Stimulated activated naive CD8-positive, alpha-beta T cell treated with anti-CD3 and anti-CD28 coated beads, Interleukin-15, Interleukin-2, amounts not matched to agents 100 ng/mL and 50 ng/mL, for 24 hours (primary cell): Measurements from ENCODE around the gene HDDC2.
A peak's percentile ranks its signal among the peaks of the same experiment; 100 is the strongest.

ENCODE experiments used
- H3K27ac Mint-ChIP-seq: one replicate; pipeline ENCODE4 v1.8.0; 2021; ENCODE audit warnings: mild to moderate bottlenecking, mixed read lengths
- H3K27me3 Mint-ChIP-seq: one replicate; pipeline ENCODE4 v1.8.0; 2021; ENCODE audit warnings: mixed read lengths
- H3K36me3 Mint-ChIP-seq: one replicate; pipeline ENCODE4 v1.8.0; 2021; ENCODE audit warnings: low read depth, mixed read lengths
- H3K4me1 Mint-ChIP-seq: one replicate; pipeline ENCODE4 v1.8.0; 2021; ENCODE audit warnings: low read depth, mixed read lengths
- H3K4me3 Mint-ChIP-seq: one replicate; pipeline ENCODE4 v1.8.0; 2021; ENCODE audit warnings: mild to moderate bottlenecking, mixed read lengths
- H3K9me3 Mint-ChIP-seq: one replicate; pipeline ENCODE4 v1.8.0; 2021; ENCODE audit warnings: mixed read lengths

The HDDC2 gene

GRCh38 chr6:125314009-125314581, 12.3 kb upstream of the HDDC2 start:
- no peaks in the 10 kb centered on the region for H3K9me3 Mint-ChIP-seq

DNA sequence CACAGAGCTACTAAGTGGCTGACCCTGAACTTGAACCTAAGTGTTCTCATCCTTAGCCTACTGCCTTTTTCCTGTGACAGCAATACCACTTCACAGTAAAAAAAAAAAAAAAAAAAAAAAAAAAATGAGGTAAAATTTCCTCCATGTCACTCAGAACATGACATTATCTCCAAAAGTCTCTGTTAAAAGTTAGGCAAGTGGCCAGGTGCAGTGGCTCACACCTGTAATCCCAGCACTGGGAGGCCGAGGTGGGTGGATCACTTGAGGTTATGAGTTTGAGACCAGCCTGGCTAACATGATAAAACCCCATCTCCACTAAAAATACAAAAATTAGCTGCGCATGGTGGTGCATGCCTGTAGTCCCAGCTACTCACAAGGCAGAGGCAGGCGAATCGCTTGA, 11.2 kb upstream of the HDDC2 start:
- H3K4me1 Mint-ChIP-seq, result peaks cover 10% of the 10 kb centered on the region
- H3K4me3 Mint-ChIP-seq, result no peak overlapping the region
- no peaks in the 10 kb centered on the region for H3K36me3 Mint-ChIP-seq
- H3K27ac Mint-ChIP-seq, result no peak overlapping the region
- peaks cover 18% of the 10 kb centered on the region for H3K27me3 Mint-ChIP-seq
- no peaks in the 10 kb centered on the region for H3K9me3 Mint-ChIP-seq

More at GRCh38 chr6:125314009-125314581, 12.3 kb upstream of the HDDC2 start:
- Mint-ChIP-seq H3K27ac (no peak overlapping the region), H3K4me1 (peaks cover 3% of the 10 kb centered on the region), H3K4me3 (no peak overlapping the region), H3K36me3 (no peaks in the 10 kb centered on the region), H3K27me3 (peaks cover 13% of the 10 kb centered on the region)

GRCh38 chr6:125312478-125312877, 10.7 kb upstream of the HDDC2 start:
- Mint-ChIP-seq H3K4me1 (peaks cover 15% of the 10 kb centered on the region), H3K36me3 (no peaks in the 10 kb centered on the region), H3K27me3 (peaks cover 21% of the 10 kb centered on the region), H3K4me3 (no peak overlapping the region), H3K27ac (no peak overlapping the region), H3K9me3 (no peaks in the 10 kb centered on the region)

DNA sequence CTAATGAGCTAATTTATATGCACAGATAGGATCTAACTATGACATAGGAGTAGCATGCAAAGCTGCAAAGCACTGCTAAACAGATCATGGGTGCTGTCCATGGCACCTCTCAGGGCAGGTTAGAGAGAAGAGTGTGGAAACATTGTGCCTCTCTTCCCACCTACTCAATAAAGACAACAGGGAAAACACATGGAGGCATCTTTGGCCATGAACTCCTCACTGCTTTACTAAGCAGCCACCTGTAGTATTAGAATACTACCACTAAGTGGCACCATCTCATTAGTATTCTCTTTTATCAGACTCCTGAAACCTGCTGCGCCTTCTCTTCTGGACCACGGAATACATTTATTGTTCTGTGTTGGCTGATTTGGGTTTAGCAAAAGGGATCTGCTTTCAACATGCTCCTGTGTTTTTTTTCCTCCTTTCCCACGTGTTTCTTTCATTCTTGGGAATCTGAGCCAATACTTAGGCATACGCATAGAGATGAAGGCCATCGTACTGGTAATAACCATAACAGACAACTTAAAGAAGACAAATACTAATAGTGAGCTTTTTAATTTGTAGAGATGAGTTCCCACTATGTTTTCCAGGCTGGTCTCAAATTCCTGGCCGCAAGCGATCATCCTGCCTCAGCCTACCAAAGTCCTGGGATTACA, 9.4 kb upstream of the HDDC2 start:
- Mint-ChIP-seq H3K4me1 (peaks cover 16% of the 10 kb centered on the region), H3K4me3 (no peak overlapping the region), H3K36me3 (no peaks in the 10 kb centered on the region), H3K9me3 (no peaks in the 10 kb centered on the region), H3K27me3 (peaks cover 19% of the 10 kb centered on the region), H3K27ac (no peak overlapping the region)

- peaks cover 29% of the 10 kb centered on the region for H3K27me3 Mint-ChIP-seq
- H3K4me1 Mint-ChIP-seq, result peaks cover 23% of the 10 kb centered on the region
- no peak overlapping the region for H3K27ac Mint-ChIP-seq
- H3K4me3 Mint-ChIP-seq, result no peak overlapping the region
- no peaks in the 10 kb centered on the region for H3K36me3 Mint-ChIP-seq
- H3K9me3 Mint-ChIP-seq, result no peaks in the 10 kb centered on the region
Measured at GRCh38 chr6:125307964-125308615, 6.3 kb upstream of the HDDC2 start.

- Mint-ChIP-seq H3K4me1 (peaks cover 31% of the 10 kb centered on the region), H3K27me3 (peaks cover 25% of the 10 kb centered on the region), H3K9me3 (peaks cover 4% of the 10 kb centered on the region), H3K27ac (no peak overlapping the region), H3K4me3 (no peak overlapping the region), H3K36me3 (no peaks in the 10 kb centered on the region)
Measured at GRCh38 chr6:125307150-125307838, 5.5 kb upstream of the HDDC2 start.

GRCh38 chr6:125306756-125307149, 5.0 kb upstream of the HDDC2 start:
- H3K4me3 Mint-ChIP-seq, result no peak overlapping the region
- peaks cover 6% of the 10 kb centered on the region for H3K9me3 Mint-ChIP-seq
- no peaks in the 10 kb centered on the region for H3K36me3 Mint-ChIP-seq
- H3K27ac Mint-ChIP-seq, result no peak overlapping the region
- peaks cover 33% of the 10 kb centered on the region for H3K4me1 Mint-ChIP-seq
- H3K27me3 Mint-ChIP-seq, result peaks cover 24% of the 10 kb centered on the region

DNA sequence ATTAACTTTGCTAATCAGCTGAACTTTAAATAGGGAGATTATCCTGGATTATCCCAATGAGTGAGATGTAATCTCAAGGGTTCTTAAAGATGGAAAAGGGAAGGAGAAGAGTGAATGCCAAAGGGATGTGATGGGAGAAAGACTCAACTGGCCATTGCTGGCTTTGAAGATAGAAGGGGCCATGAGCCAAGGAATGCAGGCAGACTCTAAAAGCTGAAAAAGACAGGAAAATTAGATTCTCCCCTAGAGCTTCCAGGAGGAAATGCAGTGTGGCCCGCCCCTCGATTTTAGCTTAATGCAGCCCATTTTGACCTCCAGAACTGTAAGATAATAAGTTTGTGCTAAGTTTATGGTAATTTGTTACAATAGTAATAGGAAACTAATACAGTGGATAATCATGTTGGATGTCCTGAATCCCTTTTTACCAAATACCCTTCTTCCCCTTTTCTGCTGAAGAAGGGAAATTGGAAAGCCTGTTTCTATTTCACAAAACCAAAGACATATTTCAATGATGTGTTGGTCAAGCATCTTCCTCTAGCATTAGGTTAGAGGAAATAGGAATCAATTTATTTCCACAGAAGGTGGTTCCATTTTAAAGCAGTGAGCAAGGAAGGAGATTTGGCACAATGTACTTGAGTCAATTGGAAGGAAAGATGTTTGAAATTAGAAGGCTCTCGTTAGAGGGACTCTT, 3.3 kb upstream of the HDDC2 start:
- Mint-ChIP-seq H3K4me3 (no peak overlapping the region), H3K27me3 (peaks cover 21% of the 10 kb centered on the region), H3K4me1 (peaks cover 40% of the 10 kb centered on the region), H3K36me3 (peaks cover 10% of the 10 kb centered on the region), H3K9me3 (peaks cover 6% of the 10 kb centered on the region), H3K27ac (no peak overlapping the region)

- Mint-ChIP-seq H3K4me1 (peaks cover 52% of the 10 kb centered on the region), H3K9me3 (peaks cover 6% of the 10 kb centered on the region), H3K4me3 (no peak overlapping the region), H3K27me3 (peaks cover 18% of the 10 kb centered on the region), H3K36me3 (peaks cover 27% of the 10 kb centered on the region), H3K27ac (no peak overlapping the region)
Measured at GRCh38 chr6:125303512-125303854, 1.7 kb upstream of the HDDC2 start.

GRCh38 chr6:125302840-125303511, 1.2 kb upstream of the HDDC2 start:
- peaks cover 32% of the 10 kb centered on the region for H3K36me3 Mint-ChIP-seq
- peaks cover 6% of the 10 kb centered on the region for H3K9me3 Mint-ChIP-seq
- H3K27me3 Mint-ChIP-seq, result peaks cover 15% of the 10 kb centered on the region
- no peak overlapping the region for H3K27ac Mint-ChIP-seq
- peak overlapping the region; percentile 17 for H3K4me3 Mint-ChIP-seq
- H3K4me1 Mint-ChIP-seq, result peaks cover 52% of the 10 kb centered on the region

DNA sequence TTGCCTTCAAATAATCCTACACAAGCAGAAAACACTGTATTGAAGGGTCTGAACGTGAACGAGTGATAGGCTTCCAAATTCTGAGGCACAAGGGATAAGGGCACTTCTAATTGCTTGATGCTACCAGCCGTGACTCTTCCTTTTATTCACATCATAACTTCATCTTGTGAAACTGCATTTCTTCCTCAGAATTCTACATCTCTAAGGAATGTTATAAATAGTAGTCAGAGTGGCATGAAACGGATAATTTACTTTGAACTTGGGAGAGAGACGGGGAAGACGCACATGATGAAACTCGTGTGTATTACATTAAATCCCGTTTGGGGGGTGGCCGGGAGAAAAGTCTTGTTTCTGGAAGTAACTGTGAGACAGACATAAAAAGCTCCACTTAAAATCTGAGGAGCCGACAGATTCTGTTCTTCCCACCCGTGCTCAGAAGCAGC, 754 bp downstream of the HDDC2 start:
- Mint-ChIP-seq H3K27ac (peak overlapping the region; percentile 97), H3K36me3 (peaks cover 49% of the 10 kb centered on the region), H3K4me3 (peak overlapping the region; percentile 97), H3K4me1 (peaks cover 61% of the 10 kb centered on the region), H3K9me3 (peaks cover 6% of the 10 kb centered on the region), H3K27me3 (peaks cover 9% of the 10 kb centered on the region)

DNA sequence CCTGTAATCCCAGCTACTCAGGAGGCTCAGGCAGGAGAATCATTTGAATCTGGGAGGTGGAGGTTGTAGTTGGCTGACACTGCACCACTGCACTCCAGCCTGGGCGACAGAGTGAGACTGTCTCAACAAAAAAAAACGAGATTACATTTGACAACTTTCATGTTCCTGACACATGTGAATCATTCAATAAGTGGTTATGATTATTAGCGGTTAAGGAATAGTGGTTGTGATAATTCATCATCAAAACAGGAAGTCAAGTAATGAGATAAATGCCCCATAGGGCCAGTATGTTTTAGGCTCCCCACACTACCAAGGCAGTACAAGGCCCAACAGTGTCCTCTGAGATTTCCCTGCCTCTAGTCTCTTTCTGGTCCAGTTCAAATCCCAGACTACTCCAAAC, 2.5 kb downstream of the HDDC2 start:
- Mint-ChIP-seq H3K36me3 (peaks cover 65% of the 10 kb centered on the region), H3K4me3 (peak overlapping the region; percentile 97), H3K27me3 (no peaks in the 10 kb centered on the region), H3K9me3 (peaks cover 6% of the 10 kb centered on the region), H3K27ac (peak overlapping the region; percentile 97), H3K4me1 (peaks cover 75% of the 10 kb centered on the region)

DNA sequence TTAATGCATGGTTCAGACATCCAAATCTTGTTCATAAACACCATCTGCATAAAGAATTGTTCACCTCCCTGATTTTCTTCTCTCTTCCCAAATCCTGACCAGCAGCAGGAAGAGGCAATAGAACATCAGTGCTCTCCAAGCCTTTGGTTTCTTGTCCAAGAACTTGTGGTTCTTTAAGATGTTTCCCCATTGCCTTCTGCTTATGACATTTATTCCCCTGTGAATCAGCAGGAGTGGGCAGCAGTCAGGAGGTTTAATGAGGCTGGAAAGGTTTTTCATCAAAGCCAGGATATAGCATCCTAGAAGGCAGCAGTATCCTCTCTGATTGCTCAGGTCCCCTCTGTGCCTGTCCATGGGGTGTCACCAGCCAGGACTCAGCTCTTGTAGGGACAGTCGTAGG, 5.3 kb downstream of the HDDC2 start:
- no peak overlapping the region for H3K27ac Mint-ChIP-seq
- H3K36me3 Mint-ChIP-seq, result peaks cover 91% of the 10 kb centered on the region
- peaks cover 58% of the 10 kb centered on the region for H3K4me1 Mint-ChIP-seq

DNA sequence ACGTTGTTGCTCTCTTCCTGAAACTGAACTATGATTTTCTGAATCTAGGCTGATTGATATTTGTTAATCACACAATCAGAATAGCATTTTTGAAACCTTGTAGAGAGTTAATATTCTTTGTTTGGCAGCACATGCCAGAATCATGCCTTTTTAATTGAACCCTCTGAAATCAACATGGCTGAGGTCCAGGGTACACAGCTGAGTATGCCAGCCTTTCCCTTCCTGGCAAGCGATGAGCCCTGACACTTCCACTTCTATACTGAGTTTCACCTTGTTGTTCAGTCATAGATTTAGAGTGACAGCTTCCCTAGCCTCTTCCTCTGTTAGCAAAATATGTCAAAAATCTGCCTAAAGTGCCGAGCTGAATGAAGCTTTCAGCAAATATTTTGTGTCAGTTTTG, 6.8 kb downstream of the HDDC2 start:
- H3K4me1 Mint-ChIP-seq, result peaks cover 47% of the 10 kb centered on the region
- no peak overlapping the region for H3K27ac Mint-ChIP-seq
- H3K9me3 Mint-ChIP-seq, result peaks cover 3% of the 10 kb centered on the region
- H3K27me3 Mint-ChIP-seq, result no peaks in the 10 kb centered on the region
- peaks cover 95% of the 10 kb centered on the region for H3K36me3 Mint-ChIP-seq
- no peak overlapping the region for H3K4me3 Mint-ChIP-seq

More for the DNA sequence above, 5.3 kb downstream of the HDDC2 start:
- Mint-ChIP-seq H3K27me3 (no peaks in the 10 kb centered on the region), H3K4me3 (no peak overlapping the region), H3K9me3 (no peaks in the 10 kb centered on the region)
